Right atrium auricular region (tissue), 2 donors: ENCODE measurements around the gene RFTN1. TPM values are rescaled to one million over a fixed set of nuclear protein-coding genes. Genes with fewer than 3 reads are reported as not detected.

Experiments
- DNase-seq: peaks from one replicate; pipeline ENCODE4 v3.0.0-alpha.2; 2019; ENCODE audit warnings: low spot score
- H3K27ac ChIP-seq, 2 donors: fragments of 200-600 bp; sonication (generic); 1 replicate in 1 of 2; 2 replicates in 1 of 2; pipeline ENCODE4 v1.5.1; 2016 to 2019
- H3K27me3 ChIP-seq, 2 donors: fragments of 200-600 bp; sonication (generic); one replicate each; pipeline versions ENCODE4 v1.5.1 to v1.6.0; 2017 to 2019
- H3K36me3 ChIP-seq: fragments of 200-600 bp; sonication (generic); one replicate; pipeline ENCODE4 v1.5.1; 2016
- H3K4me1 ChIP-seq, 2 donors: fragments of 200-600 bp; sonication (generic); one replicate each; pipeline versions ENCODE4 v1.5.1 to v1.6.0; 2017 to 2019
- H3K4me3 ChIP-seq, 2 donors: fragments of 200-600 bp; sonication (generic); 1 replicate in 1 of 2; 2 replicates in 1 of 2; pipeline ENCODE4 v1.5.1; 2017 to 2019; ENCODE audit warnings: mild to moderate bottlenecking in 1 of 2, moderate library complexity in 1 of 2
- H3K9me3 ChIP-seq, 2 donors: fragments of 200-600 bp; sonication (generic); one replicate each; pipeline ENCODE4 v1.5.1; 2019
- CTCF ChIP-seq, 2 donors: fragments of 200-600 bp; sonication (generic); IDR thresholded peaks; one replicate each; pipeline ENCODE4 v1.5.1; 2019; ENCODE audit warnings: antibody characterized with exemption in 2 of 2
- total RNA-seq, 2 donors: library from RNA; depleted of rRNA; stranded (reverse); fragments of >200 nt; gene quantifications; one replicate each; pipeline ENCODE4 v1.1.0, GENCODE V29; 2016

The RFTN1 gene
- total RNA-seq, 2 donors from 2014 or later = 15.9 to 33.6 TPM

DNA sequence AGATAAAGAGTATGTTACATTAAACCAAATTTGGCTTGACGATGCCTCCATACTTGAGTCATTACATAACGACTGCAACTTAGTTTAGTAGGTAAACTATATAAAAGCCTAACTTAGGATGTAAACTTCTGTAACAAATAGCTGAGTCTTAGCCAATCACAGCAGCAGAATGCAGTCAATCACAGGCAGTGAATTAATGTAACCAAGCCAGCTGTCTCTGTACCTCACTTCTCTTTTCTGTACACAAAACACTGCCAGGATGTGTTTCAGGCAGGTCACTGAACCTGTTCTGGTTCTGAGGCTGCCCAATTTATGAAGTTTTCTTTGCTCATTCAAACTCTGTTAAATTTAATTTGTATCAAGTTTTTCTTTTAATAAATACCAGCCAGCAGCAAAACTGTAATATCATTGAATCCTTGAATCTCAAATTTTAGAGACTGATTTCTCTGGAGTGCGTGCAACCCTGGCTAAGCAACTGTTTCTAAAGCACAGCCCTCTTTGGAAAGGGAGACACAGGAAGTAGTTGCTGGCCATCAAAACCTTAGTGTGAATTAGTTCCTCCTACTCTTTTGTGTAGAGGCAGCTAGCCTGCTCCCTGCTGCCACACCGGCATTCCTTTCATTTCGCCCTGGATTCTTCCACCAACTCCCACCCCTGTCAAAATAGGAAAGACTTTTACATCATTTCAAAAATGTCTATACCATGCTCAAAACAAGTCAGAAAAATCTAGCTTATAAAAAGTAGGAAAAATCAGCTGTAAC is 15.2 kb downstream of the RFTN1 start:
- TF ChIP-seq CTCF (IDR thresholded peaks at IDR 0.05) = no peak
- H3K4me1 ChIP-seq = peaks cover 0 to 21% of the 10 kb centered on the region in 2 donors
- H3K9me3 ChIP-seq = no peaks in the 10 kb centered on the region
- no peak for DNase-seq
- no peaks in the 10 kb centered on the region for H3K36me3 ChIP-seq
- H3K27me3 ChIP-seq = no peaks in the 10 kb centered on the region
- H3K27ac ChIP-seq = no peak overlapping the region
- no peak overlapping the region for H3K4me3 ChIP-seq

DNA sequence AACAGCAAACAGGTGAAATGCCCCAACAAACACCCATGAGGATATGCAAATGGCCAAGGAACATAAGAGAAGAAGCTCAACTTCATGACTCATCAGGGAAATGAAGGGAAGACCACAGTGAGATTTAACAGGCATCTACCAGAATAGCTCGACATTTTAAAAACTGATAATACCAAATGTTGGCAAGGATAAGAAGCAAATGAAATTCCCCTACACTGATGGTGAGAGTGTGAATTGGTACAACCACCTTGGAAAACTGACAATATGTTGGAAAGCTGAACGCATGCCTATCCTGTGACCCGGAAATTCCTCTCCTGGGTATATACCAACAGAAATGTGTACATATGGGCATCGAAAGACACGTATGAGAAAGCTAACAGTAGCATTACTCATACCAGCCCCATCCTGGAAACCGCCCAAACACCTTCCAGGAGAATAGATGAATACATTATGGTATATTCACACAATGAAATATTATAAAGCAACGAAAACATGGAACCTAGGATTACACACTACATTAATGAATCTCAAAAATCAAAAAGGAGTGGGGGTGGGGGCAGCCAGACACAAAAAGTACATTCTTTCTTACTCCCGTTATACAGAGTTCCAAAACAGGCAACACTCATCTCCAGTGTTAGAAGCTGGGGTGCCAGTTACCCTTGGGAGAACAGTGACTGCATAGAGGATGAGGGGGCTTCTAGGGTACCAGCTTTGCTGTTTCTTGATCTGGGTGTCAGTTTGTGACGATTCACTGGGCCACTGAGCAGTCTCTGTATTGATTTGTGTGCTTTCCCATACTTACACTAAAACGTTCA is 16.9 kb downstream of the RFTN1 start:
- H3K27me3 ChIP-seq = no peaks in the 10 kb centered on the region
- peaks cover 0 to 21% of the 10 kb centered on the region in 2 donors for H3K4me1 ChIP-seq
- DNase-seq = no peak
- peaks cover 5% of the 10 kb centered on the region for H3K36me3 ChIP-seq
- no peaks in the 10 kb centered on the region for H3K9me3 ChIP-seq
- H3K27ac ChIP-seq = no peak overlapping the region
- no peak for TF ChIP-seq CTCF (IDR thresholded peaks at IDR 0.05)
- no peak overlapping the region for H3K4me3 ChIP-seq

DNA sequence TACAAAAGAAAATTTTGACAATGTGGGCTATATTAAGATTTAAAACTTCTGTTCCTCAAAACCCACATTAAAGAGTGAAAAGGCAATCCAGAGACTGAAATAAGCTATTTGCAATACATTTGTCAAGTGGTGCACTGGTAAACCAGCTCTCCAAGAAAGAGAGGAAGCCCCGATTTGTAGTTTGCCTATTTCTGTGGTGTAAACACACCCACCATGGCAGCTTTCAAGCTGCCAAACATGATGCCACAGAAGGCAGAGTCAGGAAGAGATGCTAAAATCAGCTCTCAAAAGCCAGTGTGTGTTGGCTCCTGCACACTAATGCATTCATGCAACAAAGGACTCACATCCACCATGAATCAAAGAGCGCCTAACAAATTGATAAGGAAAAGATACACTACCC is 17.5 kb downstream of the RFTN1 start:
- Histone ChIP-seq H3K4me1 (peaks cover 0 to 21% of the 10 kb centered on the region in 2 donors), H3K9me3 (no peaks in the 10 kb centered on the region), H3K36me3 (peaks cover 5% of the 10 kb centered on the region), H3K27ac (no peak overlapping the region), H3K4me3 (no peak overlapping the region), H3K27me3 (no peaks in the 10 kb centered on the region)
- DNase-seq = no peak
- TF ChIP-seq CTCF (IDR thresholded peaks at IDR 0.05) = no peak

DNA sequence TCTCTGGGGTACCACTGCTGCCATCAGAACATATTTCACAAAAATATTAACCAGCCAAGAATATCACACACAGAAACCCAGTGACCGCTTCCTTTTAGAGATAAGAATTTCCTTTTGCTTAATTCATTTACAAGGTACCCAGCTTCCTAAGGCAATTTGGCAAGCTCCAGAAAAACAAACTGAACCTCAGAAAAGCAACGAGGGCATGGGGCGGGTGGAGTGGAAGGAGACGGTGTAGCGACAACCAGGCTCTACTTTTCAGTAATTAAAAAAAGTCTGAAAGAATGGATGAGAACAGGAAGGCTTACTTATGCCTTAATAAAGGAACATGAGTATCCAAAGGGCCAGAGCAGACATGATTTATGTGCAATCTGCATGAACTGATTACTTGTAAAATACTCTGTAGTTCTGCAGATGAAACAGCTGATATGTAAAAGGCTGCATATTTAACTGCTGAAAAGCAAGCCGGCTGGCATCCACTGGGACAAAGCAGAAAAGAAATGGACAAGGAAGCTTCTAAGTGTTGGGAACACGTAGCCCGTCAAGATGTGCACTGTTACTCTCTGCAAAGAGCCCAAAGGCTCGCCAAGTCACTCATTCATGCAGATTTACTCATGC is 18.6 kb downstream of the RFTN1 start:
- Histone ChIP-seq H3K27me3 (no peaks in the 10 kb centered on the region), H3K9me3 (no peaks in the 10 kb centered on the region), H3K4me3 (no peak overlapping the region), H3K4me1 (peaks cover 0 to 21% of the 10 kb centered on the region in 2 donors), H3K36me3 (peaks cover 5% of the 10 kb centered on the region), H3K27ac (no peak overlapping the region)
- TF ChIP-seq CTCF (IDR thresholded peaks at IDR 0.05) = no peak
- DNase-seq = no peak

DNA sequence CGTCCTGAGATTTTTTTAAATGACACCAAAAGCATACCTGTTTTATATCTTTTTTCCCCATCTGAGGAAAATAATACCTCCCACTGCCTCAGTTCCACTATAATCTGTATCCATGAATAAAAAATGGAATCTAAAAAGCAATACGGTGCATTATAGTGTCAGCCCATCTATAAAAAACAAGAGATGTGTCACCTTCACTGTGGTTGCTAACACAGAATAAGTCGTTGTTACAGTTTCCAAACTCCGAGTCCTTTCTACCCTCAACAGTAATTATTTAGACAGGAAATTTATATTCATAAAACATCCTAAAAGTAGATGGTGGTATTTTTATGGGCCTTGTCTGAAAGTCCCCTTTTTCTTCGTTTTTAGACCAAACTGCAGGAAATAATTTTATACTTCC is 19.4 kb downstream of the RFTN1 start:
- DNase-seq = no peak
- Histone ChIP-seq H3K36me3 (peaks cover 5% of the 10 kb centered on the region), H3K27ac (no peak overlapping the region), H3K4me1 (peaks cover 0 to 21% of the 10 kb centered on the region in 2 donors), H3K4me3 (no peak overlapping the region), H3K27me3 (no peaks in the 10 kb centered on the region), H3K9me3 (no peaks in the 10 kb centered on the region)
- no peak for TF ChIP-seq CTCF (IDR thresholded peaks at IDR 0.05)
